GM11168 (cell line): ENCODE data around the gene DUSP2.

Experiments used
- in situ Hi-C: fragments of 300-500 bp; cut with MboI; formaldehyde crosslinking; loops from one replicate; pipeline ENCODE4 v1.12.0; 2022; ENCODE audit warnings: low sequenced_read_pairs; ENCODE audit not compliant: unreplicated experiment

The DUSP2 gene

GRCh38 chr2:96107708-96108065, 37.6 kb downstream of the DUSP2 start:
- in situ Hi-C loops: loop anchor here (25.0 kb wide), 1 partner anchor 320 kb away; no protein-coding TSS in a partner anchor

DNA sequence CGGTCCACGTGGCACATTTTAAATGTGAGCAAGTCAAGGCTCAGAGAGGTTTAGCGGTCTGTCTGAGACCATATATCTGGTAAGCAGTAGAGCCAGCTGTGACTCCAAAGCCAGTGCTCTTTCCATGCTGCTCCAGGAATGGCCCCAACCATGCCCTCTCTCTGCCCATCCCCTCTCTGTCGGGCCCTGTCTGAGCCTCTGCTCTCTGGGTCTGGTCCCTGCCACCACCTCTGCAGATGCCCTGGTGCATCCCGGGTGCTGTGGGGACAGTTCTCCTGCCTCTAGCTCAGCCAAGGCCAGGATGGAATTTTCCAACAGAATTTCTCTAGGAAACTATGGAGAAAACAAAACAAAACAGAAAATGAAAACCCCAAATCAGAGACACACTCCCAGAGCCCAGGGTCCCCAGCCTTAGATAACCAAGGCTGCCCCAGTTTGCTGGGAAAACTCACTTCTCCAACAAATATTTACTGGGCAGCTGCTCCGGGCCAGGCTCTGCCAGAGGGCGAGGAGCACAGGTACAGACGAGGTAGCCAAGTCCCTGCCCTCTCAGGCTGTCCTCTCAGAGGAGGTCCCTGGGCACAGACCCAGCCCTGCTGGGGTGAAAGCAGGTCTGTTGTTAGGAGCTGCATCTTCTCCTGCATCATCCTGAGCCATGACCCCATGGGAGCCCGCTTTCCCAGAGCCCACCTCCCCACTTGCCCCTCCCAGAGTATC, 38.1 kb downstream of the DUSP2 start:
- in situ Hi-C loops: loop anchor here (25.0 kb wide), 1 partner anchor 320 kb away; no protein-coding TSS in a partner anchor

- in situ Hi-C loops: loop anchor here (25.0 kb wide), 1 partner anchor 319 kb away; no protein-coding TSS in a partner anchor
Observed at GRCh38 chr2:96105994-96106715, 39.1 kb downstream of the DUSP2 start.

GRCh38 chr2:96105152-96105915, 39.9 kb downstream of the DUSP2 start:
- in situ Hi-C loops: loop anchor here (25.0 kb wide), 1 partner anchor 318 kb away; no protein-coding TSS in a partner anchor

- in situ Hi-C loops: loop anchor here (25.0 kb wide), 1 partner anchor 317 kb away; no protein-coding TSS in a partner anchor
Observed at GRCh38 chr2:96104487-96104861, 40.8 kb downstream of the DUSP2 start.

DNA sequence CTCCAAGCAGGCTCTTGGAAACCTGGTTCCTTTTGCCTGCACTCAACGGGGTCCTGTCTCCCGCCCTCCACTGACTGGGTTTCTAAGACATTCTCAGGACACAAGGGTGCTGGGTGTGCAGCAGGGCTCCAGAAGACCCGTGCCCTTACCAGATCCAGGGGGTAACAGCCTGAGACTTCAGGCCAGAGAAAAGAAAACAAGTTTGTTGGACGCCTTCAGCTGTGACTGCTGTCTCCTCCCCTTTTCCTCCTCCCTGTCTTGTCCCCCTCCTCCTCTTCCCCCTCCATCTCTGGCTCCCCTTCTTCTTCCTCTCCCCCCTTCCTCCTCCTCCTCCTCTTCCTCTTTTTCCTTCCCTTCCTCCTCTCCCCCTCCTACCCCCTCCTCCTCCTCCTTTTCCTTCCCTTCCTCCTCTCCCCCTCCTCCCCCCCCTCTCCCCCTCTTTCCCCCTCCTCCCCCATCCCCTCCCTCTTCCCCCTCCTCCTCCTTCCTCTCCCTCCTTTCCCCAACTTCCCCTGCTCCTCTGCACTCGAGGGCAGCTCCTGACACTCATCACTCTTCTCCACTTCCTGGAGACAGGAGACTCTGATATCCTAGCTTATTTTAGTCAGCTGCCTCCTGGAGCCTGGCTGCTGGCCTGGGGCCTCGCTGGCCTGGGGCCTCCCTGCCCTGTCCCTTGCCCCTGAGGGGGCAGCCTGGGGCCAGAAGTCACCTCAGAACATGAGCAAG, 41.3 kb downstream of the DUSP2 start:
- in situ Hi-C loops: loop anchor here (25.0 kb wide), 1 partner anchor 317 kb away; no protein-coding TSS in a partner anchor

DNA sequence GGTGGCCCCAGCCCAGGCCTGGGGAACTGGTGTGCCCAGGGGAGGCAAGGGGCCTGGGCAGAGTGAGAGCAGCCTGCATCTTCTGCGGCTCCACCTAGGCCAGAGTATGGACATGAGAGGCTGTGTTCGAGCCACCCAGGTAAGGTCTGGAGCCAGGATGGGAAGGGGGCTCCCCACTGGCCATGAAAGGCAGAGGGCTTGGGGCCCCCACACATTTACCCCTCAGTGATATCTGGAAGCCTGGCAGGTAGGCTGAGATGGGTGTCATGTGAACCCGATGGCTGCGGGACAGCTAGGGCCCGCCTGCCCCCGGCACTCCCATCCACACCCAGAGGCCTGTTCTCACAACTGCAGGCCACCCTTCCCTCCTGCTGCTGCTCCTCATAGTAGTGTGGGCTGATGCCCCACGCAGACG, 42.0 kb downstream of the DUSP2 start:
- in situ Hi-C loops: loop anchor here (25.0 kb wide), 1 partner anchor 316 kb away; no protein-coding TSS in a partner anchor

GRCh38 chr2:96102596-96103186, 42.5 kb downstream of the DUSP2 start:
- in situ Hi-C loops: loop anchor here (25.0 kb wide), 1 partner anchor 315 kb away; no protein-coding TSS in a partner anchor

GRCh38 chr2:96100893-96101304, 44.3 kb downstream of the DUSP2 start:
- in situ Hi-C loops: loop anchor here (25.0 kb wide), 1 partner anchor 314 kb away; no protein-coding TSS in a partner anchor

- in situ Hi-C loops: loop anchor here (25.0 kb wide), 1 partner anchor 313 kb away; no protein-coding TSS in a partner anchor
Observed at GRCh38 chr2:96099861-96100798, 45.1 kb downstream of the DUSP2 start.

GRCh38 chr2:96098900-96099590, 46.2 kb downstream of the DUSP2 start:
- in situ Hi-C loops: no loop called here

DNA sequence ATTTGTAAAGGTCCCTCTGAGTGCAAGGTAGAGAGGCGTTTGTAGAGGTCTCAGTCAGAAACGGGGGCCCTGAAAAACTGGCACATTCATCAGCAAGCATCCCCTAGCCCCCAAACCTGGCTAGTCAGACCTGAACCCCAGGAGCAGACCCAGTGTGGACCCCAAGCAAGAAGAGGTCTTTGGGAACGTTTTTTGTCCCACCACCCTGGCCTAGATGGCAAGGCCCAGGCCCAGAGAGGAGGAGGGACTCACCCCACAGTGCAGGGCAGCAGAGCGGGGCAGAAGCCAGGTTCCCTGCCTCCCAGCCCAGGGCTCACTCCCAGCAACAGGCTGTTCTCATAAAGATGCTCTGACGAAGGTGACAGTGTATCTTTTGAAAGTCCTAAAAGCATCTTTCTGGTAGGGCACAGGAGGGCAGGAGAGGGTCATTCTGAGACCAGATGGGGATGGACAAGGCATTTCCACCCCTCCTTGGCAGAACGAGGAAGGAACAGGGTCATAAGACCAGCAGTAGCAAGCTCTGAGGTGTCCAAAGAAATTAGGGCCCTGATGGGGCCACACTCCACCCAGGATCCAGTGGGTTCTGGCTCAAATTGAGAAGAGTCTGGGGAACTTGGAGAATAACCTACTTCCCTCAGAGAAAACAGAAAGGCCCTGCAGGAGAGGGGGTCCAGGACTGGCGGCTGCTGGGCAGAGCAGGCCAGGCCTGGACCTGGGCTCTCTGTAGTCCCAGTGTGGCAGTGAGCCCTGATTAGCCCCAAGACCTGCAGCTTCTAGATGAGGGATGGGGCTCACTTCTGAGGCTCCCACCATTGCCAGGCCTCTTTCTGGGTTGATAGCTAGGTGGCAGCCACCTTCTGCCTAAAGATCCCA, 47.1 kb downstream of the DUSP2 start:
- in situ Hi-C loops: no loop called here

GRCh38 chr2:96097441-96097840, 47.8 kb downstream of the DUSP2 start:
- in situ Hi-C loops: no loop called here

GRCh38 chr2:96095116-96095636, 50.1 kb downstream of the DUSP2 start:
- in situ Hi-C loops: no loop called here

GRCh38 chr2:96093528-96093927, 51.7 kb downstream of the DUSP2 start:
- in situ Hi-C loops: no loop called here
